Keratinocyte (primary cell): ENCODE results near the gene CD160. TPM values are rescaled to one million over a fixed set of nuclear protein-coding genes. Genes with fewer than 3 reads are reported as not detected.

Experiments used
- DNase-seq: peaks from one replicate; pipeline ENCODE4 v3.0.0-alpha.2; 2011; ENCODE audit warnings: low read depth, missing footprints, low spot score
- FAIRE-seq: peaks from 2 replicates; lab custom pipeline; 2011; peaks lifted over from hg19 to GRCh38; lab: Jason Lieb, UNC
- H2AFZ ChIP-seq: 2 replicates; pipeline ENCODE4 v1.6.0; 2012; ENCODE audit warnings: low read length, control low read depth, inconsistent platforms; ENCODE audit not compliant: control insufficient read depth
- H3K27ac ChIP-seq: 2 replicates; pipeline ENCODE4 v1.5.1; 2011; ENCODE audit warnings: low read length; ENCODE audit not compliant: control insufficient read depth, insufficient read depth
- H3K27me3 ChIP-seq: 3 replicates; pipeline ENCODE4 v1.6.0; 2011; ENCODE audit warnings: low read length; ENCODE audit not compliant: control insufficient read depth, insufficient read depth; ENCODE audit errors: extremely low read depth
- H3K36me3 ChIP-seq, 2 experiments: 2 replicates in 1 of 2; 3 replicates in 1 of 2; pipeline ENCODE4 v1.5.1; 2011; ENCODE audit warnings: low read length in 2 of 2, mild to moderate bottlenecking in 1 of 2; ENCODE audit not compliant: control insufficient read depth in 2 of 2, insufficient read depth in 2 of 2; ENCODE audit errors: extremely low read depth in 1 of 2
- H3K4me1 ChIP-seq: 3 replicates; pipeline ENCODE4 v1.5.1; 2011; ENCODE audit warnings: low read length; ENCODE audit not compliant: control insufficient read depth, insufficient read depth; ENCODE audit errors: extremely low read depth
- H3K4me2 ChIP-seq: 3 replicates; pipeline ENCODE4 v1.6.0; 2011; ENCODE audit warnings: low read depth, low read length; ENCODE audit not compliant: control insufficient read depth, insufficient read depth; ENCODE audit errors: extremely low read depth
- H3K4me3 ChIP-seq, 3 experiments: fragments of 200-600 bp in 1 of 3; sonication (generic) in 1 of 3; 2 replicates in 2 of 3; 3 replicates in 1 of 3; pipeline ENCODE4 v1.5.1; 2011 to 2016; ENCODE audit warnings: low read length in 3 of 3, mild to moderate bottlenecking in 3 of 3, control low read depth in 2 of 3, inconsistent platforms in 1 of 3, low read depth in 1 of 3, mixed read lengths in 1 of 3, mixed run types in 1 of 3, moderate library complexity in 1 of 3; ENCODE audit not compliant: control insufficient read depth in 2 of 3, insufficient read depth in 2 of 3; ENCODE audit errors: extremely low read depth in 1 of 3
- H3K79me2 ChIP-seq: 2 replicates; pipeline ENCODE4 v1.6.0; 2012; ENCODE audit warnings: low read length; ENCODE audit not compliant: control insufficient read depth, insufficient read depth
- H3K9ac ChIP-seq: 3 replicates; pipeline ENCODE4 v1.6.0; 2011; ENCODE audit warnings: low read length; ENCODE audit not compliant: control insufficient read depth, insufficient read depth; ENCODE audit errors: extremely low read depth
- H3K9me1 ChIP-seq: 3 replicates; pipeline ENCODE4 v1.6.0; 2011; ENCODE audit warnings: low read length; ENCODE audit not compliant: control insufficient read depth, insufficient read depth; ENCODE audit errors: extremely low read depth
- H3K9me3 ChIP-seq: 2 replicates; pipeline ENCODE4 v1.5.1; 2012; ENCODE audit warnings: low read depth, low read length; ENCODE audit not compliant: control insufficient read depth
- H4K20me1 ChIP-seq: 3 replicates; pipeline ENCODE4 v1.6.0; 2011; ENCODE audit warnings: low read length; ENCODE audit not compliant: control insufficient read depth, insufficient read depth; ENCODE audit errors: extremely low read depth
- EZH2 ChIP-seq: IDR thresholded peaks from one replicate; pipeline ENCODE4 v1.6.1; 2012; ENCODE audit warnings: inconsistent platforms, mild to moderate bottlenecking, low read length, moderate library complexity
- dilution Hi-C: fragments of 300-500 bp; cut with MboI; formaldehyde crosslinking; loops from one replicate; pipeline ENCODE4 v1.7.0; 2020; ENCODE audit warnings: low sequenced_read_pairs; ENCODE audit not compliant: extremely low pct_ligation_motif_present
- polyA plus RNA-seq, 5 experiments: library from polyadenylated mRNA; depleted of rRNA in 3 of 5; stranded (reverse) in 3 of 5; stranded (forward) in 1 of 5; unstranded in 1 of 5; fragments of >200 nt; gene quantifications; 1 replicate in 1 of 5; 2 replicates in 3 of 5; 3 replicates in 1 of 5; pipeline versions ENCODE4 v1.2.1 to v1.2.3, GENCODE V29; 2011 to 2012; ENCODE audit warnings: missing spikeins in 2 of 5, low read depth in 1 of 5, low replicate concordance in 1 of 5
- TF ChIP-seq, protein P1 (sequence below), 3 experiments: IDR thresholded peaks in 1 of 3; conservative IDR thresholded peaks in 1 of 3; optimal IDR thresholded peaks in 1 of 3; 2 replicates in 2 of 3; 3 replicates in 1 of 3; pipeline versions ENCODE3 to v1.5.1; 2011; ENCODE audit warnings: low read length in 3 of 3, mild to moderate bottlenecking in 3 of 3, moderate library complexity in 2 of 3, control low read depth in 1 of 3, inconsistent platforms in 1 of 3; ENCODE audit not compliant: insufficient read depth in 2 of 3; ENCODE audit errors: extremely low read depth in 1 of 3

CD160 gene
- polyA plus RNA-seq, 1 donor (not counting 4 experiments of a cell fraction or from before 2014, with no cell fraction given): not detected

GRCh38 chr1:145782272-145783099 is 63.2 kb downstream of the CD160 start:
- DNase-seq: peak; percentile 57
- no peaks in the 10 kb centered on the region for H3K79me2 ChIP-seq

DNA sequence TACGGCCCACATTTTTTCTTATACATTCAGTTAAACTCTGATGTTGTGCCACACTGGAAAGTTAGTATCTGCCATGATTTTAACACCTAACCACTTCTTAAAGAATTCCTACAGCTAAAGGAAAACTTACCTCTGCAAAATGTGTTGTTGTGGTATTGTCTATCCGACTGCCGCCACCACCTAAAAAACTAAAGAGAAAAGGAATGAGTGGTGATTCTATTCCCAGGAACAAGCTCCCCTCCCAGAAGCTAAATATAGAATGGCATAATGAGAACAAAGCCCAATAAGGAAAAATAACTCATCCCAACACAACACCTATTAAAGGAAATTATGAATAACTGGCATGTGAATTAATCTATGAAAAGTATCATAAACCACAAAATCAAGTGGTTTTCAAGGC is 65.1 kb downstream of the CD160 start:
- DNase-seq (no peak), FAIRE-seq (no peak)
- dilution Hi-C loops: no loop called here
- H3K4me3 ChIP-seq: no peak overlapping the region
- no peaks in the 10 kb centered on the region for H3K27me3 ChIP-seq
- no peaks in the 10 kb centered on the region for H4K20me1 ChIP-seq
- TF ChIP-seq, protein P1, sequence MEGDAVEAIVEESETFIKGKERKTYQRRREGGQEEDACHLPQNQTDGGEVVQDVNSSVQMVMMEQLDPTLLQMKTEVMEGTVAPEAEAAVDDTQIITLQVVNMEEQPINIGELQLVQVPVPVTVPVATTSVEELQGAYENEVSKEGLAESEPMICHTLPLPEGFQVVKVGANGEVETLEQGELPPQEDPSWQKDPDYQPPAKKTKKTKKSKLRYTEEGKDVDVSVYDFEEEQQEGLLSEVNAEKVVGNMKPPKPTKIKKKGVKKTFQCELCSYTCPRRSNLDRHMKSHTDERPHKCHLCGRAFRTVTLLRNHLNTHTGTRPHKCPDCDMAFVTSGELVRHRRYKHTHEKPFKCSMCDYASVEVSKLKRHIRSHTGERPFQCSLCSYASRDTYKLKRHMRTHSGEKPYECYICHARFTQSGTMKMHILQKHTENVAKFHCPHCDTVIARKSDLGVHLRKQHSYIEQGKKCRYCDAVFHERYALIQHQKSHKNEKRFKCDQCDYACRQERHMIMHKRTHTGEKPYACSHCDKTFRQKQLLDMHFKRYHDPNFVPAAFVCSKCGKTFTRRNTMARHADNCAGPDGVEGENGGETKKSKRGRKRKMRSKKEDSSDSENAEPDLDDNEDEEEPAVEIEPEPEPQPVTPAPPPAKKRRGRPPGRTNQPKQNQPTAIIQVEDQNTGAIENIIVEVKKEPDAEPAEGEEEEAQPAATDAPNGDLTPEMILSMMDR (optimal IDR thresholded peaks at IDR 0.05 in 1 of 3, IDR thresholded peaks at IDR 0.05 in 1 of 3, conservative IDR thresholded peaks at IDR 0.05 in 1 of 3; ENCODE audit: extremely low read depth in 1 of 3, insufficient read depth in 2 of 3, low read length in 3 of 3): no peak
- no peak for TF ChIP-seq EZH2
- H3K27ac ChIP-seq: no peak overlapping the region
- H3K4me2 ChIP-seq: no peak overlapping the region
- H3K9me1 ChIP-seq: no peaks in the 10 kb centered on the region
- no peak overlapping the region for H2AFZ ChIP-seq
- H3K9ac ChIP-seq: no peak overlapping the region
- no peaks in the 10 kb centered on the region for H3K9me3 ChIP-seq
- H3K79me2 ChIP-seq: no peaks in the 10 kb centered on the region
- H3K36me3 ChIP-seq: peaks cover 3% of the 10 kb centered on the region in 2 experiments
- peaks cover 19% of the 10 kb centered on the region for H3K4me1 ChIP-seq

More at GRCh38 chr1:145782272-145783099, 63.2 kb downstream of the CD160 start:
- Histone ChIP-seq H3K27ac (peak overlapping the region; percentile 73), H3K9me1 (no peaks in the 10 kb centered on the region), H3K9ac (no peak overlapping the region), H3K36me3 (no peaks in the 10 kb centered on the region), H3K4me3 (no peak overlapping the region), H3K27me3 (no peaks in the 10 kb centered on the region), H3K9me3 (no peaks in the 10 kb centered on the region), H3K4me2 (peak overlapping the region; percentile 50), H2AFZ (no peak overlapping the region), H4K20me1 (no peaks in the 10 kb centered on the region), H3K4me1 (peaks cover 19% of the 10 kb centered on the region)
- dilution Hi-C loops: no loop called here
- TF ChIP-seq, protein P1 (optimal IDR thresholded peaks at IDR 0.05 in 1 of 3, IDR thresholded peaks at IDR 0.05 in 1 of 3, conservative IDR thresholded peaks at IDR 0.05 in 1 of 3; ENCODE audit: extremely low read depth in 1 of 3, insufficient read depth in 2 of 3, low read length in 3 of 3): no peak
- no peak for TF ChIP-seq EZH2
- peak; percentile 58 for FAIRE-seq
